Daoy (cell line): Measurements from ENCODE around the gene UBE2QL1. TPM values are rescaled to one million over a fixed set of nuclear protein-coding genes. Genes with fewer than 3 reads are reported as not detected.
A peak's percentile ranks its signal among the peaks of the same experiment; 100 is the strongest.
"Not testable (repeated sequence)": the region's sequence is repeated elsewhere in the genome, so short reads cannot be mapped to it uniquely, and the experiment has no call there.

Experiments
- DNase-seq: peaks from one replicate; pipeline ENCODE4 v3.0.0-alpha.2; 2015; ENCODE audit warnings: low read depth
- total RNA-seq: library from RNA; depleted of rRNA; stranded (reverse); fragments of >200 nt; shearing (Covaris generic); gene quantifications from 2 replicates; pipeline ENCODE4 v1.2.3, GENCODE V29; 2014

The UBE2QL1 gene
- total RNA-seq, 1 experiment from 2014 or later, result 0.40 TPM

DNA sequence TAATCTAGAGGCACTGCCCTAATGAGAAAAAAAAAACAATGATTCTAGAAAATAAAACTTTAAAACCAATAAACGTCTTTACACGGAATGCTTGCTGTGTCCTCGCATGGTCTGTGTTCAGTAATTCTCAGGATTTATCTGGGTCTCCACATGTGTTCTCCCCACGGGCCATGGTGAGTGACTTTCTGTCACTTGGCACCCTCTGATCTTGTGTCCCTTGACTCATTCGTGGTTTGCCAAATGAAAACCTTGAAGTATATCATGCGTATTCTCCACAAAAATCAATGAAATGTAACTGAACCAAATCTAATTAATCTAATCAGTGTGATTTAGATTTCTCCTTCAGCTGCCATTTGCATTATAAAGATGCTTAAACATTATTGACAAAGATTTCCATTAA is 48.0 kb downstream of the UBE2QL1 start:
- no peak for DNase-seq

DNA sequence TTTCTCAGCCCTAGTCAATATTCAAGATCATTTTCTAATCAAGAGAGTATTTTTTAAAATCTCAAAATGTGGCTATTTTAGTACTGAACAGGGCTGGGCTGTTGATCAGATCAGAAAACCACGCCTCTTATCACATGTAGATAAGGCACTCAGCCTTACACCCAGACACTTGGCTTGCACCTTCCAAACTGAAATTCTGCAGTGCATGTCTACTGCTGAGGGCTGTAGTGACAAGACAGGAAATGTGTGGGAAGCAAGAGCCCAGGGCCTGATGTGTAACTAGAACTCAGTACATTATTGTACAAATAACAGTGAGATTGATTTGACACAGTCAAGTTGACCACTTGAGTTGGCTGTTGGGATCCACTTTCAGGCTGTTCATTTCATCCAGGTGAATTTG is 48.6 kb downstream of the UBE2QL1 start:
- DNase-seq, result no peak

DNA sequence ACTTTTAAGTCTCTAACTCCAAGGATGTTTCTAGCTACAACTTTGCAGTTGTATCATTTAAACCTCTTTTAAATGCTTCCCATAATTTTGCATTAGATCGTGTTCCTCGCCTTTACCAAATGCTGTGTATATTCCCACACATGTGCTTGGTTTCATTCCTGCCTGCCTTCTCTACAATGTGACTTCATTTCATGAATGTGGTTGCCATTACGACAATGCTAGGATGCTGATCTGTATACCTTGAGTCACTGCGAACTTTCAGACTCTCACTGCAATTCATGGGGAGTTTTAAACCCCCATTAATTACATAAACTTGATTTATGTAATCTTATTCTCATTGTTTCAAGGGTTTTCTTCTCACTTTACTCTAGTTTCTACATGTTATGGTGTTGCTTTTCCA is 50.3 kb downstream of the UBE2QL1 start:
- peak; percentile 62 for DNase-seq

DNA sequence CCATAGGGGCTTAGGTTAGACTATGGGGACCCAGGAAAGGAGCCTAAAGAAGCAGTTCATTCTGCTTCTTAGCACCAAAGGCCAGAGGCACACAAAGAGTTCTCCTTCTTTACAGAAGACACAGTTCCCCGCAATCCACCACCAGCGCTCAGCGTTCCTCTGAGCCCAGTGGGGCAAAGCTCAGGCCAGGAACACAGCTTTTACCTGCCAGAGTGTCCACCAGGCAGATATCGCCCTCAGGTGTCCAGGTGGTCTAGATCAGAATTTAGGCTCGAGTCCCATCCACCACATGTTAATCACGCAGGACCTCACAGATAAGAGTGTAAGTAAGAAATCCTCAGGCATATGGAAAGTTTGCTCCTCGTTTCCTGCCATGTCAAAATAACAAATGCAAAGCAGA is 53.0 kb downstream of the UBE2QL1 start:
- no peak for DNase-seq

DNA sequence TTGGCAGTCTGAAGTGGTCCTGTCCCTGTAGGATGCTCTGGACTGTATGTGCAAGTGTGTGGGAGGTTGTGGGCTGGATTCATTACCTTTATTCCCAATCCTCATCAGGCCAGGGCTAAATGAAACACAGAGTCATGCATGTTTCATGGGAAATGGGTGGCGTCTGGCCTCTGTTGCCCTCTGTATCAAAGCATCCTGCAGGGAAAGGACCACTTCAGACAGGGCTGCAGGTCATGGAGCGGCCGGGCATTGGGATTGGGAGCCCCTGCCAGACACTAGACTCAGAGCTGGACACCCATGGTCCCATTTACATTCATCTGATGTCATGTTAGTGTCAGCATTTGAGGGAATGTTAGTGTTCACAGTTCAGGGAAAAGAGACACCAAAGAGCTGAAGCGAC is 53.8 kb downstream of the UBE2QL1 start:
- no peak for DNase-seq

DNA sequence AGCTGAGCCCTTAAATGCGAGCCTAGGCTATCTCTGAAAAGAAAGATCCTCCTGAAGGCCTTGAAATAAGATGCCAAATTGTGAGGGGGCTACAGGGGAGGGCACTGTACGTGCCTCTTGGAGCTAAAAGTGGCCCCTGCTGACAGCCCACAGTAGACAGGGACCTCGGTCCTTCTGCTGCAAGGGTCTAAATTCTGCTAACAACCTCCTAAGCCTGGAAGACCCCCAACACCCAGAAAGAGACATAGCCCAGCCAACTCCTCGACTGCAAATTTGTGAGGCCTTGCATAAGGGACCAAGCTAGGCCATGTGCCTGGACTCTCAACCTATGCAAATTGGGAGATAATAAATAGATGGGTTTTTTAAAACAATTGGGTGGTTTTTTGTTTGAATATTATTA is 54.7 kb downstream of the UBE2QL1 start:
- no peak for DNase-seq

DNA sequence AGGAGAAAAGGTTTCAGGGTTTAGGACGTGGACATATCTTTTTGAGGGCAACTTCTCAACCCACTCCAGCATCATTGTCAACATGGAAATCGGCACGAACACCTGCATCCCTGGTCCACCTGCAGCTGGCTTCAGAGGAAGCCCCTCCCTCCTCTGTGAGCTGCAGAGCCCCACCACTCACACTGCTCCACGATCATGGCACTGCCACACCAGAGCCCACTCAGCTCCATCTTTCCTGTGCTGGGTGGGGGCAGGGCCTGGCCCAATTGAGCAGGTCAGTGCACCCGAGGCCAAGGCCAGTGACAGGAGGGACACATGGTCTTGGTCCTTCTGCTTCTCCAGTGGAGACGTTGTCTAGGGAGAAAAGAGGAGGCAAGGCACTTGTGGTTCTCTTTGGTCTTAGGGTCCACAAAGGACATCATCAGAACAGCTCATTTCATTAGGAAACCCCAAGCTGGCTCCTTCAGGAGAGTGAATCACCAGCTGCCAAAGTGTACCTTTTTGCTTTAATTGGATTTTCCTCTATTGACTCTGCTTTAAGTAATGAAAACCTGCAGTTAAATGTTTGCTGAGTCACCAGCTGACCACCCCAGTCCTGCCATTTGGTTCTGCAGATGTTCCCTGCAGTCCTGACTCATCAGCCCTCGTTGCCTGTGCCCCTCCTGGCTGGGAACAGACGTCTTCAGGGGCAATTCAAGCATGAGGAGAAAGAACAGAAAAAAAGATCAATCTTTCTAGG is 56.2 kb downstream of the UBE2QL1 start:
- peak; percentile 88 for DNase-seq

DNA sequence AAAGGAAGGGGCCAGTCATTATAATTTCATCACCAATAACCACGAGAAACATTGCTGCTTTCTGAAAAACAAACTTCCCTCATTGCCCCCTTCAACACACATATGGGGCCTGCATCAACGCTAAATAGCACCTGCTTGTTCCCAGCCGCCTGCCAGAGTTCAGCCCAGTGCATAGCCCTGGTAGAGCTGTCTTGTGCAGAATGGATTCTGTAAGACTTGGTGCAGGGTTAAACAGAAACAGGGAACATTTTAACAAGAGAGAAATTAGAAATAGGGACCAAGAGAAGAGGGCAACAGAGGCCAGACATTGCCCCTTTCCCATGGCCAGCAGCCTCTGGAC is 56.7 kb downstream of the UBE2QL1 start:
- DNase-seq, result no peak

DNA sequence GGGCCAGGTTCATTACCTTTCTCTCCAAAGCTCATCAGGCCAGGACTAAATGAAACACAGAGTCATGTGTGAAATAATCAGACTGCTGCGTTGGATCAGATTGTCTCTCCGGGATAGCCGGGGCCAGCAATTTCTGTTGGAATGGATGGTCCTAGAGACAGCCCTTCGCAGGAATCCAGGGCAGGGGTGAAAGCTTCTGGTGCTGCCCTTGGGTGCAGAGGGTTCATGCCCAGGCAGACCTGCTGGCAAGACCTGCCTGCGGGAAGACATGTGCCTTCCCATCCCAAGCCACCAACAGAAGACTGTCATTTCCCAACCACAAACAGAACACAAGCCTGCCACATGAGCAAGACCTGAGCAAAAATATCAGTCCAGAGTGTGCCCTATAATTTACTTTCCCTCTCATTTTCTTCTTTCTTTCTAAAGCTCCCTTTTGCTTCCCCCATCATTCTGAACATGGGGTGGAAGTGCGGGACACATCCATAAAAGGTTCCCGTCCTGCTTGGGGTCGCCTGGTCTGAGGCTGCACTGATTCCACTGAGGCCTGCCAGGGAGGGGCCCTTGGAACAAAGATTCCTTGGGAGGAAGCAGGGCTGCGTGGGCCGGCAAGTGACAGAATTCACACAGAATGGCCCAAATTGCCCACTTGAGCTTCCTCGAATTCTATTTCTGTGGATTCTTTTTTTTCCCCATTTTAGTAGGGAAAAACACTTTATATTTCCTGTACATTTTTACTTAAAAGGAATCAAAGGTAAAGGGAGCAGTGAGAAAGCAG is 57.3 kb downstream of the UBE2QL1 start:
- DNase-seq, result no peak

DNA sequence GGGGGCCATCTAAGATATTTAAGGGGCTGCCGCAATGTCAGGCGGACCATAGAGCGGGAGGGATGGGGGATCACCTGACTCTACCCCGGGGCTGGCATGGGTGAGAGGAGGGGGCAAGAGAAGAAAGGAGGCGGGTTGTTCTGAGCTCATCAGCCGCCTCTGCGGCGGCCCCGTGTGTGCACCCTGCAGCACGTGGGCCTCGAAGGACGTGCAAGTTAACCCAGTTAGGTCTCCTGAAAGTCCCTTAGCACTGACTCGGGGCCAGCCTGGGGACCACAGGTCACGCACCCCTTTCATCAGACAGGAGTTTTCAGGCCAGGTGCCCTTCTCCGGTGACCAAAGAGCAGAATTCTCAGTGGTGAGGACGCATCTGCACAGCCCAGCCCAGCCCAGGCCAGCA is 58.0 kb downstream of the UBE2QL1 start:
- no peak for DNase-seq

DNA sequence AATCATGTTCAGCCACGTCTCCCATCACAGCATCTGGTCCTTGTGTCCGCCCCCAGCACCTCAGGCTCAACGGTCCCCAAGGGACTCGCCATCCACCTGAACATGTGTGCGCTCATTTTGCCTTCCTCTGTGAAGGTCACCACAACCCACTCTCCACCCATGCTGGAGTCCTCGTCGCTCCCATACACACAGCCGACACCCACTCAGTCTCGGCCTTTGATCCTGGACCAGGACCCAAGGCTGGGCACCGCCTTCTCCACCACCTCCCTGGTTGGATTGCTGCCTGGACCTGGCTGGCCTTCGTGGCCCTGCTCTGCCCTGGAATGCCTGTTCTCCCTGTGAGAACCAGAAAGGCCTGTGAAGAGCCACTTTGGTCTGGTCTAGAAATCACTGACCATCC is 60.3 kb downstream of the UBE2QL1 start:
- DNase-seq, result no peak

DNA sequence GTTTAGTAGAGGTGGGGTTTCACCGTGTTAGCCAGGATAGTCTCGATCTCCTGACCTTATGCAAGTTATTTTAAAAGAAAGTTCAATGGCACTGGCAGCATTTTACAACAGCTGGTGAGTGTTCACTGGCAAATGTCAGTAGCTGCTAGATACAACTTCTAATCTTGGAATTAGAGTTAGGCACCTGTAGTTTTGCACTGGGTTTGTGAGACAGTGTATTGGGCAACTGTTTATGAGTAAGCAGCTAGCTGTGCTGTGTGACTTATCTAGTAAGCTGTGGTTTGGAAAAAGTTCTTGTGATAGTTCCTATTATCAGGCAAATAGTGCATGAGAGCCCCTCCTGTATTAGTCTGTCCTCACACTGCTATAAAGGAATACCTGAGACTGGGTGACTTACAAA is 61.5 kb downstream of the UBE2QL1 start:
- DNase-seq, result no peak

DNA sequence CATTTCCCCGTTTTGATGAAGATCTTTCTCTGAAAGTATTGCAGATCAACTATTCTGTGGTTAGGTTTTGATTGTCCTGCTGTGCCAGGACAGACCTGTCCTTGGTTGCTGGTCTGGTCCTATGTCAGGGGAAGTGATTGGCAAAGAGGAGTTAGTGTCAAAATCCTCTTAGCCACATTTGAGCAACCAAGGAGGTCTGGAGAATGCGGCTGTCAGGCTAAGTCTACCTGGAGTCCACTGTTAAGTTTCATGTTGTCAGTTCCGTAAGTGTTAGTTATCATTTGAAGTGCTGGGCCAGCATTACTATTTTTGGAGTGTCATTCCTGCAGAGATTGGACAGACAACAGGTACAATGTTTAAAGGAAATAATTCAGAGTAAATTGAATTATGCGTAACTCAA is 62.3 kb downstream of the UBE2QL1 start:
- DNase-seq, result no peak

DNA sequence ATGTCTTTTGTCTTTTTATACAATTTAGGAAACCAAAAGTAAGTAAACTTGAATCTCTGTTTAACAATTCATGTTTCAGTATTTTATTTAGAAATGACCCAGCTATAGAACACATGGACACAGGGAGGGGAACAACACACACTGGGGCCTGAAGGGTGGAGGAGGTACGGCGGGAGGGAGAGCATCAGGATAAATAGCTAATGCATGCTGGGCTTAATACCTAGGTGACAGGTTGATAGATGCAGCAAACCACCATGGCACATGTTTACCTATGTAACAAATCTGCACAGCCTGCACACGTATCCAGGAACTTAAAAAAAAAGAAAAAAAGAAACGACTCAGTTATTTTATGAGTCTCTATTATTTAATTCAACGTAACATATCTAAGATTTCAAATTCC is 67.2 kb downstream of the UBE2QL1 start:
- not testable (repeated sequence) for DNase-seq

DNA sequence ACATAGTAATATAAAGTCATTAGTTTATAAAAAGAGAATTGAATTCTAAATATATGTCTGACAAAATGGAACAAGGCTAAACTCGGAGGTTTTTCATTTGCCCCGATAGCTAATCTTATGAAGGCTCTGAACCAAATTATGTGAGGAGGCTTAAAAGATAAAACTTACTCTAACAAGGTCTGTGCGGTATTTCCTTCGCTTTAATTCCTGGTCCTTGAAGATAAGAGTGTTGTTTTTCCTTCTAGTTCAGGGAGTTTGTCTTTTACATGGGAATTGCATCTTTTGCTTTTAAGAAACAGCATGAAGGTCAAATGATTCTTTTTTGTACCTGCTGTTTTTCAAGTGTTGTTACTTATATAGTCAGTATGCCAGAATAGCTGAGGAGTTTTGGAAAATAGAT is 68.2 kb downstream of the UBE2QL1 start:
- no peak for DNase-seq

DNA sequence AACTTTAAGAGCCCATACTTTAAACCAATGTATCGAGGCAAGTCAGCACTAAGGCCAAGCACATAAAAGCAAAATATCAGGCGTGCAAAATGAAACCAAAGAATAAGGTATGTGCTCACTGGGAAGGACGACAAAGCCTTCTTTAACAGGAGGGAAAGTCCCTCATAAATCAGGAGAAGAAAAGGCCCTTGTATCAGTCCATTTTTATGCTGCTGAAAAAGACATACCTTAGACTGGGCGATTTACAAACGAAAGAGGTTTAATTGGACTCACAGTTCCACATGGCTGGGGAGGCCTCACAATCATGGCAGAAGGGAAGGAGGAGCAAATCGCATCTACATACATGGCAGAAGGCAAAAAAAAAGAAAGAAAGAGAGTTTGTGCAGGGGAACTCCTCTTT is 68.9 kb downstream of the UBE2QL1 start:
- no peak for DNase-seq

DNA sequence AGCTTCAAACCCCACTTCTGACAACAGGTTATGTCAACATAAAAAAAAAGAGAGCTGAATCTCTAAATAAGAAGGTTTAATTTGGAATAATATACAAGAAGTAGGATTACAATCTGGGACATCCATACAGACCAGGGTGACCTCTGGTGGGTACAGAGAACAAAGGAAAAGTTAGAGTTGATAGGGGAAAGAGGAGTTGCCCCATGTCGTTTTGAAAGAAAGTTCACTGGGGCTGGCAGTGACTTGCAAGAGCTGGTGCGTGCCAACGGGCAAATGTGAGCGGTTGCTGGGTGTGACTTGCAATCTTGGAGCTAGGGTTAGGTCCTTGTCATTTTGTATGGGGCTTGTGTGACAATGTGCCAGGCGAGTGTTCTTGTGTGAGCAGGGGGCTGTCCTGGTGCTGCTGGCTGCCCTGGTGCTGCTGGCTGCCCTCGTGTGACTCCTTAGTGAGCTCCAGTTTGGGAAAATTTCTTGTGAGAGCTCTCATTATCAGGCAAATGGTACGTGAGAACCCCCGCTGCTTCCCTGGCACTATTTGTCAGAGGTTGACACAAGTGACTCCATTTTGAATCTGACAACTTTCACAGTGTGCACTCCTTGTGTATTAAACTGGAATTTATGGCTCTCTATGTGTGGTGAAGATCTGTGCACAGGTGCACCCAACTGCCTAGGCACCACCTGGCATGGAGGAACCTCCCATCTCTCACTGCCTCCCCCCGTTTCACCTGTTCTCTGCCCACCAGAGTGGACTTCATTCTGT is 69.8 kb downstream of the UBE2QL1 start:
- no peak for DNase-seq

DNA sequence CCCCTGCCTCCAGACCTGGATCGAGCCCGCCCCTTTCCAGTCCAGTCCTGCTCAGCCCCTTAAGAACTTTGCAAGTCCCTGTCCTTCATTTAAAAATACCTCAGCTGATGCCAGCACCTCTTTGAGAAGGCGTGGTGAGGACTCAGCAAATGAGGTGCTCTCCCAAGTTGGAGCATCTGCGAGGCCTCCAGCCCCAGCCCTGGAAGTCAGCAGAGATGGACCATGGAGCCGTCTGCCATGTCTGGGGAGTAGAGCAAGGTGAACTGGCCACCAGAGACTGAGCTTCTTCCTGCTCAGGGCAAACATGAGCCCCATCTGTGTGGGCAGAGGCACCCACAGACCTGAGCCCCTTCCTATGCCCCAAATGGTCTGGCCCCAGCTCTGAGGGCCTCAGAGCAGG is 71.5 kb downstream of the UBE2QL1 start:
- no peak for DNase-seq

DNA sequence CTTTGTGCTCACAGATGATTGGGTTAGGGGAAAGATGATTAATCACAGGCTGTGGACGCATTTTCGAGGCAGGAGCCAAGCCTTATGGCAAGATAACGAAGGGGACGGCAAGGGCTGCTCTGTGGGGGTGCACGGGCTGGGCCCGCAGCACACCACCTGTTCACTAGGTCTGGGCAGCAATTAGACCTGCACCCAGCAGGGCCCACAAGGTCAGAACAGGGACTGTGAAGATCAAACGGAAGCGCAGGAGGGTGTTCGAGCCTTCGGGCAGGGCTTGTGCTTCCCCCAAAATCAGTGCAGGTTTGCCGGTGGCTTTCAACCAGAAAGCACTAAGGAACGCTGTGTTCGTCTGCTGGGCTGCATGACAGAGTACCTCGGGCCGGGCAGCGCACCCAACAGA is 73.7 kb downstream of the UBE2QL1 start:
- no peak for DNase-seq

DNA sequence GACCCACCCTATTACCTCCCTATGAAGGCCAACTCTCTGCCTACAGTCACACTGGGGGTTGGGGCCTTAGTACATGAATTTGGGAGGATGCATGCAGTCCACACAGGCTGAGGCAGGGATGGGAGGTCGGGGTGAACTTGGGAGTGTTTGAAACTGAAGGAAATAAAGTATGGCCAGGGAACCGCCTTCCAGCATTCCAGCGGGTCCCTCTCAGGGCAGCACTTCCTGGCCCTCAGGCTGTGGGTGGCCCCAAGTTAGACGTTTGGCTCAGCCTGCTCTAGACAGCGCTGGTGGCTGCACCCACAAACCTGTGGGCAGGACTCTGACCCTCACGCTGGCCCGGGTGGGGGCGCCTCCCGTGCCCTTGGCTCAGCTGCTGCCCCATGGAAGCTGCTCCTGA is 74.3 kb downstream of the UBE2QL1 start:
- peak; percentile 24 for DNase-seq

DNA sequence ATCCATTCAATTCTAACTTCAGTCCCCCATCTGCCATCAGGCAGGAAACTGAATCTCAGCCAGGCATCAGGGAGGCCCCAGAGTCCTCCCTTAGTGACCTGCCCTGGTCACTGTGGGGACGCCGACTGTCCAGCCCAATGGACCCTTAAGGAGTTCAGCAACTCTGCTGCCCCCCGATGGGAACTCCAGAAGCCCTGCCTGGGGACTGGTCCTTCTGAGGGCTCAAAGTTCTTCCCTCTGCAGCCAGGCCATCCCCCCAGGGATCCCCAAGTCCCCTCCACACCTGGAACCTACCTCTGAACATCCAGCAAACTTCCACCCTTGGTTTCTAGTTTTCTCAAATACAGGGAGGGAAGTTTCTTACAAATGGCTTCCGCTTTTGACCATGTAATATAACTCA is 76.8 kb downstream of the UBE2QL1 start:
- no peak for DNase-seq

DNA sequence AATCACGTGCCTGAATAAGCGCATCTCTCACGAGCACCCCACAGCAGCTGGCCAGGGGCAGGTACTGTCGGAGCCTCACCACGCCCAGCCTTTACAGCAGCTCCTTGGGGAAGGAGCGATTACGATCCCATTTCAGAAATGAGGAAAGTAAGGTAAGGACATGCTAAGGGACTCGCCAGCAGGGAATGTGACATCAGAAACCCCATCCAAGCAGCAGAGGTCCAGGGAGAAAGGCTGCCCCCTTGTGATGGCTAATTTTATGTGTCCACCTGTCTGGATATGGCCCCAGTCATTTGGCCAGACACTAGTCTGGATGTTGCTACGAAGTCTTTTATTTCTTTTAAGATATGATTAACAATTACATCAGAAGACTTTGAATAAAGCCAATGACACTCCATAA is 77.3 kb downstream of the UBE2QL1 start:
- DNase-seq, result peak; percentile 64
